A549 (cell line): Measurements from ENCODE around the gene ATXN7L1.
A peak's percentile ranks its signal among the peaks of the same experiment; 100 is the strongest.

Experiments used
- CBX2 ChIP-seq: fragments of 200-600 bp; sonication (generic); IDR thresholded peaks from 2 replicates; pipeline ENCODE4 v1.6.1; 2016; ENCODE audit warnings: low read depth, mild to moderate bottlenecking, borderline replicate concordance
- ESRRA ChIP-seq: fragments of 150-350 bp; IDR thresholded peaks from 2 replicates; pipeline ENCODE4 v1.6.1; 2014; ENCODE audit warnings: mild to moderate bottlenecking, low read length, borderline replicate concordance
- HDAC2 ChIP-seq: fragments of 200-600 bp; sonication (generic); IDR thresholded peaks from 2 replicates; pipeline ENCODE4 v1.6.1; 2016
- JUN ChIP-seq, 2 experiments: fragments of >200 bp; sonication (Bioruptor Twin); formaldehyde crosslinking; IDR thresholded peaks; 2 replicates in 1 of 2; 3 replicates in 1 of 2; pipeline ENCODE4 v1.6.1; 2016 to 2017
- KDM1A ChIP-seq: fragments of 200-600 bp; sonication (generic); IDR thresholded peaks from 2 replicates; pipeline ENCODE4 v1.6.1; 2016; ENCODE audit warnings: low read depth, mild to moderate bottlenecking
- MAX ChIP-seq: IDR thresholded peaks from 2 replicates; pipeline ENCODE4 v1.6.1; 2012
- MYC ChIP-seq: IDR thresholded peaks from 2 replicates; pipeline ENCODE4 v1.6.1; 2012; ENCODE audit warnings: mild to moderate bottlenecking, inconsistent platforms, low read length, improper control_type of control experiment, borderline replicate concordance
- PHF8 ChIP-seq: fragments of 200-600 bp; sonication (generic); IDR thresholded peaks from 2 replicates; pipeline ENCODE4 v1.6.1; 2016; ENCODE audit warnings: low read depth, mild to moderate bottlenecking, antibody characterized with exemption, moderate library complexity, borderline replicate concordance
- RCOR1 ChIP-seq: fragments of 150-350 bp; IDR thresholded peaks from 2 replicates; pipeline ENCODE4 v1.6.1; 2014; ENCODE audit warnings: antibody characterized with exemption, low read length, low read depth
- REST ChIP-seq: fragments of 200-600 bp; sonication (generic); IDR thresholded peaks from 2 replicates; pipeline ENCODE4 v1.6.1; 2016; ENCODE audit warnings: antibody characterized with exemption, mild to moderate bottlenecking, moderate library complexity
- TFCP2L1 ChIP-seq: fragments of 250-450 bp; sonication (Bioruptor Pico); IDR thresholded peaks from 2 replicates; pipeline ENCODE4 v1.5.0; 2021; ENCODE audit warnings: mild to moderate bottlenecking
- TP53 ChIP-seq: fragments of 250-450 bp; sonication (Bioruptor Pico); IDR thresholded peaks from 2 replicates; pipeline ENCODE4 v1.5.0; 2021; ENCODE audit warnings: mild to moderate bottlenecking, moderate library complexity
- TF ChIP-seq, protein P1 (sequence below): fragments of >200 bp; sonication (Bioruptor Twin); formaldehyde crosslinking; IDR thresholded peaks from 3 replicates; pipeline ENCODE4 v1.5.1; 2016
- TF ChIP-seq, protein P2 (sequence below): IDR thresholded peaks from 2 replicates; pipeline ENCODE4 v1.6.1; 2012; ENCODE audit warnings: low read depth, borderline replicate concordance

DNA sequence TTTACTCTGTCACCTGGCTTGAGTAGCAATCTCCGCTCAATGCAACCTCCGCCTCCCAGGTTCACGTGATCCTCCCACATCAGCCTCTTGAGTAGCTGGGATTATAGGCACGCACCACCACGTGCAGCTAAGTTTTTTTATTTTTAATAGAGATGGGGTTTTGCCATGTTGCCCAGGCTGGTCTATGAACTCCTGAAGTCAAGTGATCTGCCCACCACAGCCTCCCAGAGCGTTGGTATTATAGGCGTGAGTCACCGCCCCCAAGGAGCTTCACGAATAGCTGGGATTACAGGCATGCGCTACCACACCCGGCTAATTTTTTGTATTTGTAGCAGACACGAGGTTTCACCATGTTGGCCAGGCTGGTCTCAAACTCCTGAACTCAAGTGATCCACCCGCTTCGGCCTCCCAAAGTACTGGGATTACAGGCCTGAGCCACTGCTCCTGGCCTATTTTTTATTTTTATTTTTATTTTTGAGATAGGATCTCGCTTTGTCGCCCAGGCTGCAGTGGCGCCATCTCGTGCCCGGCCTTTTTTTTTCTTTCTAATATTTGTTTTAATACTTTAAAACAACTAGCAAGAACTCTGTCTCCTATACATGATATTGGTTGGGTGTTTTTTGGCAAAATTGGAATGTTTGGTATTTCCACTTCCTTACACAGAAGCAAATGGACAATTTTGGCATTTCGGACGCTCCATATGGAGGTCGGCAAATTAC is 296.2 kb downstream of the ATXN7L1 start:
- TF ChIP-seq, protein P1, sequence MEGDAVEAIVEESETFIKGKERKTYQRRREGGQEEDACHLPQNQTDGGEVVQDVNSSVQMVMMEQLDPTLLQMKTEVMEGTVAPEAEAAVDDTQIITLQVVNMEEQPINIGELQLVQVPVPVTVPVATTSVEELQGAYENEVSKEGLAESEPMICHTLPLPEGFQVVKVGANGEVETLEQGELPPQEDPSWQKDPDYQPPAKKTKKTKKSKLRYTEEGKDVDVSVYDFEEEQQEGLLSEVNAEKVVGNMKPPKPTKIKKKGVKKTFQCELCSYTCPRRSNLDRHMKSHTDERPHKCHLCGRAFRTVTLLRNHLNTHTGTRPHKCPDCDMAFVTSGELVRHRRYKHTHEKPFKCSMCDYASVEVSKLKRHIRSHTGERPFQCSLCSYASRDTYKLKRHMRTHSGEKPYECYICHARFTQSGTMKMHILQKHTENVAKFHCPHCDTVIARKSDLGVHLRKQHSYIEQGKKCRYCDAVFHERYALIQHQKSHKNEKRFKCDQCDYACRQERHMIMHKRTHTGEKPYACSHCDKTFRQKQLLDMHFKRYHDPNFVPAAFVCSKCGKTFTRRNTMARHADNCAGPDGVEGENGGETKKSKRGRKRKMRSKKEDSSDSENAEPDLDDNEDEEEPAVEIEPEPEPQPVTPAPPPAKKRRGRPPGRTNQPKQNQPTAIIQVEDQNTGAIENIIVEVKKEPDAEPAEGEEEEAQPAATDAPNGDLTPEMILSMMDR, result peak; percentile 35; the same call in 1 of the 3 replicates
- TF ChIP-seq ESRRA, result no peak
- no peak for TF ChIP-seq MAX
- TF ChIP-seq PHF8, result no peak
- TF ChIP-seq REST, result no peak
- TF ChIP-seq JUN (IDR thresholded peaks at IDR 0.05), result no peak
- TF ChIP-seq CBX2, result no peak
- TF ChIP-seq TFCP2L1, result no peak
- no peak for TF ChIP-seq RCOR1
- no peak for TF ChIP-seq HDAC2
- TF ChIP-seq, protein P2, sequence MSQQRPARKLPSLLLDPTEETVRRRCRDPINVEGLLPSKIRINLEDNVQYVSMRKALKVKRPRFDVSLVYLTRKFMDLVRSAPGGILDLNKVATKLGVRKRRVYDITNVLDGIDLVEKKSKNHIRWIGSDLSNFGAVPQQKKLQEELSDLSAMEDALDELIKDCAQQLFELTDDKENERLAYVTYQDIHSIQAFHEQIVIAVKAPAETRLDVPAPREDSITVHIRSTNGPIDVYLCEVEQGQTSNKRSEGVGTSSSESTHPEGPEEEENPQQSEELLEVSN, result no peak
- no peak for TF ChIP-seq MYC
- TF ChIP-seq TP53 (CRISPR knock-in tag), result no peak
- TF ChIP-seq KDM1A, result no peak
